ENCODE measurements around the gene FNDC3B. TPM values are rescaled to one million over a fixed set of nuclear protein-coding genes. Genes with fewer than 3 reads are reported as not detected.

Gene FNDC3B
- total and polyA plus RNA-seq, 9 of the 15 experiments (the other 6 are each of a cell fraction or from before 2014, with no cell fraction given) = 7.0 to 35.8 (median 16.2) TPM

DNA sequence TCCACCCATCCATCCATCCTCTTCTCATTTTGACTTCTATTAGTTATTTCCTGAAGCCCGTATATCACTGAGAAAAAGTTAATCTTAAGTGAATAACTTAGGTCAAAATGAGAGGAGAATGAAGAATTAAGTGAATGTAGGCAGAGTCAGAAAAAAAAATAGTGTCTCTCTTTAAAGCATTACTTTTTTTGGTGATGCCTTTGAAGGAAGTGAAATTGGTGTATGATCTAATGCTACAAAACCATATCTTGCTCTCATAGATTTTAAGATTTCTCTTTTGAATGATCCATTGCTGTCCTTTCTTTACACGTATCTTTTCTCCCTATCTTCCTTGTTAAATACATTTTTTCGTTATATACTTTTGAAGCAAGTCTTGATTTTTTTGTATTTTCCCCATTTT, 23.4 kb downstream of the FNDC3B start:
- Histone ChIP-seq H3K4me1 (replicated peaks in 1 of 2; ENCODE audit: control insufficient read depth in 2 of 2, insufficient read depth in 2 of 2, low read length in 2 of 2) (peaks cover 9 to 40% of the 10 kb centered on the region in 2 experiments), H3K4me2 (ENCODE audit: insufficient read depth, low read length) (no peak overlapping the region), H3K4me3 (no peak overlapping the region), H3K27ac (ENCODE audit: extremely low read depth, low read depth, low read length) (no peak overlapping the region), H3K9me1 (ENCODE audit: control insufficient read depth, insufficient read depth, low read length) (no peaks in the 10 kb centered on the region), H3K36me3 (ENCODE audit: control insufficient read depth, insufficient read depth, low read length) (peaks cover 13% of the 10 kb centered on the region; the same call in 2 of the 3 replicates), H3K9ac (ENCODE audit: insufficient read depth in 1 of 2, low read depth in 2 of 2, low read length in 2 of 2) (no peak overlapping the region), H2AFZ (ENCODE audit: low read depth, low read length) (no peak overlapping the region), H4K20me1 (replicated peaks; ENCODE audit: control insufficient read depth, insufficient read depth, low read length) (no peaks in the 10 kb centered on the region; the same call in 1 of the 2 replicates), H3K27me3 (ENCODE audit: control insufficient read depth in 2 of 2, insufficient read depth in 2 of 2, low read length in 2 of 2) (no peaks in the 10 kb centered on the region), H3K79me2 (ENCODE audit: control insufficient read depth, insufficient read depth, low read length) (peaks cover 91% of the 10 kb centered on the region), H3K9me3 (replicated peaks; ENCODE audit: control insufficient read depth, insufficient read depth, low read depth, low read length) (peaks cover 2% of the 10 kb centered on the region; the same call in 1 of the 2 replicates)
- ChIA-PET POLR2A (interaction anchor here (0.7 to 1.5 kb wide), 3 partner anchors 9 to 20 kb away, joined by 3 to 5 read pairs (median 3); no protein-coding TSS in a partner anchor), CTCF (ENCODE audit: low intra/inter-chr PET ratio) (no interaction called here)
- in situ Hi-C loops (cut with MboI) (no loop called here), intact Hi-C loops (cut with micrococcal nuclease) (no loop called here)
- FAIRE-seq = no peak
- TF ChIP-seq POLR2H (tag; IDR thresholded peaks at IDR 0.05; ENCODE audit: low read depth) (peak; percentile 37; the same call in 1 of the 2 replicates), KDM1A (IDR thresholded peaks at IDR 0.05) (no peak)
- no peak for DNase-seq (ENCODE audit: extremely low read depth in 1 of 4, low spot score in 3 of 4)
- no TSS peak for BruUV-seq (replicated peaks)
- ATAC-seq = no peak
- 74% methylated on average over 3 of the region's 3 CpGs for WGBS (ENCODE audit: insufficient coverage, low coverage, missing lambda C conversion rate)

DNA sequence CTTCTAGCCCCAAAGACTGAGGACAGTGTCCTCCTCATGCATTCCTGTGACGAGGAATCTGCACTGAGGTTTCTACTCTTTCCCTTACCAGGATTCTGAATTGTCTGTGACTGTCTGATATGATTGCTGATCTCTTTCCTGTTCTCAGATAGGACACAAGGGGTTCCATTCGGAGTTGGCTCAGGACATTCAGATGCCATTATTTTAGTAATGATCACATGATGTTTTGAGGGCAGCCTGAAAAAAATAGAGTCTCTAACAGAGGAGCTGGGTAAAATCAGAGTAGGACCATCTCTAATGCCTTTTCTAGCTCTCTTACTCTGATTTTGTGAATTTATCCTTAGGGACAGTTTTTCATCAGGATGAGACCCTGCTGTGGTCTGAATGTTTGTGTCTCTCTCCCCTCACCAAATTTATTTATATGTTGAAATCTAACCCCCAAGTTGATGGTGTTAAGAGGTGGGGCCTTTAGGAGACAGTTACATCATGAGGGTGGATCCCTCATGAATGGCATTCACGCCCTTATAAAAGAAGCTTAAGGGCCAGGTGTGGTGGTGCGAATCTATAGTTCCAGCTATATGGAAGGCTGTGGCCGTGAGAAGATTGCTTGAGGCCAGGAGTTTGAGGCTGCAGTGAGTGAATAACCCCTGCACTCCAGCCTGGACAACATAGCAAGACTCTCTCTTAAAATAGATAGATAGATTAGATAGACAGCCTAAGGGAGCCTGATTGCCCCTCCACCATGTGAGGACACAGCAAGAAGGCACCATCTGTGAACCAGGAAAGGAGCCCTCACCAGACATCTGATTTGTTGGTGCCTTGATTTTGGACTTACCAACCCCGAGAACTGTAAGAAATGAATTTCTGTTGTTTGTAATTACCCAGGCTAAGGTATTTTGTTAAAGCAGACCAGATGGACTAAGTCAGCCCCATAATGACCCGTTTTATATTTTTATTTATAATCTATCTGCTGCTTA, 24.4 kb downstream of the FNDC3B start:
- BruUV-seq (replicated peaks) = no TSS peak
- in situ Hi-C loops (cut with MboI) = no loop called here
- Histone ChIP-seq H3K9me3 (replicated peaks; ENCODE audit: control insufficient read depth, insufficient read depth, low read depth, low read length) (peaks cover 2% of the 10 kb centered on the region; the same call in 1 of the 2 replicates), H3K4me1 (replicated peaks in 1 of 2; ENCODE audit: control insufficient read depth in 2 of 2, insufficient read depth in 2 of 2, low read length in 2 of 2) (peaks cover 11 to 45% of the 10 kb centered on the region in 2 experiments), H3K4me3 (no peak overlapping the region), H3K27ac (ENCODE audit: extremely low read depth, low read depth, low read length) (peak overlapping the region; percentile 92; the same call in 1 of the 3 replicates), H2AFZ (ENCODE audit: low read depth, low read length) (no peak overlapping the region), H3K79me2 (ENCODE audit: control insufficient read depth, insufficient read depth, low read length) (peaks cover 91% of the 10 kb centered on the region), H3K4me2 (ENCODE audit: insufficient read depth, low read length) (no peak overlapping the region), H3K9ac (ENCODE audit: insufficient read depth in 1 of 2, low read depth in 2 of 2, low read length in 2 of 2) (no peak overlapping the region), H3K9me1 (ENCODE audit: control insufficient read depth, insufficient read depth, low read length) (no peaks in the 10 kb centered on the region), H4K20me1 (replicated peaks; ENCODE audit: control insufficient read depth, insufficient read depth, low read length) (no peaks in the 10 kb centered on the region; the same call in 1 of the 2 replicates), H3K27me3 (ENCODE audit: control insufficient read depth in 2 of 2, insufficient read depth in 2 of 2, low read length in 2 of 2) (no peaks in the 10 kb centered on the region), H3K36me3 (ENCODE audit: control insufficient read depth, insufficient read depth, low read length) (peaks cover 13% of the 10 kb centered on the region; the same call in 2 of the 3 replicates)
- ChIA-PET CTCF (ENCODE audit: low intra/inter-chr PET ratio) (no interaction called here), POLR2A (interaction anchor here (1.1 to 2.7 kb wide), 3 partner anchors 9 to 21 kb away, joined by 3 to 11 read pairs (median 5); no protein-coding TSS in a partner anchor)
- intact Hi-C loops (cut with micrococcal nuclease) = no loop called here
- WGBS (ENCODE audit: insufficient coverage, low coverage, missing lambda C conversion rate) = 49% methylated on average over 7 of the region's 7 CpGs
- no peak for DNase-seq (ENCODE audit: extremely low read depth in 1 of 4, low spot score in 3 of 4)
- FAIRE-seq = no peak
- no peak for ATAC-seq
- TF ChIP-seq ZNF121 (CRISPR knock-in tag; conservative IDR thresholded peaks at IDR 0.05) = peak; percentile 94
- TF ChIP-seq CBX1 (IDR thresholded peaks at IDR 0.05; ENCODE audit: low read depth) = no peak
- TF ChIP-seq KDM1A (IDR thresholded peaks at IDR 0.05) = peak in 1 of 2 experiments; percentile 47; a peak in 2 of 4 replicates
- no peak; the same call in 1 of the 2 replicates for TF ChIP-seq TAL1 (IDR thresholded peaks at IDR 0.05)
- TF ChIP-seq NR2C2 (CRISPR knock-in tag; IDR thresholded peaks at IDR 0.05) = no peak
- TF ChIP-seq NR2C2 (tag; IDR thresholded peaks at IDR 0.05) = no peak
- peak; percentile 20; the same call in 1 of the 2 replicates for TF ChIP-seq ADNP (tag; IDR thresholded peaks at IDR 0.05)
- 0 out of 2 replicates have a peak, but pooled peaks have one; percentile 19 for TF ChIP-seq SMARCA4 (IDR thresholded peaks at IDR 0.05)
- TF ChIP-seq ARID1B (IDR thresholded peaks at IDR 0.05) = peak; percentile 44; the same call in 1 of the 2 replicates
- peak in 1 of 2 experiments; percentile 61; a peak in 1 of 3 replicates for TF ChIP-seq CBX3 (IDR thresholded peaks at IDR 0.05; ENCODE audit: borderline replicate concordance in 1 of 2, low read length in 2 of 2)
- TF ChIP-seq HDAC1 (IDR thresholded peaks at IDR 0.05) = peak in 1 of 2 experiments; percentile 34; a peak in 1 of 4 replicates
- peak; percentile 54 for TF ChIP-seq RBM25 (IDR thresholded peaks at IDR 0.05; ENCODE audit: low read depth, low read length, severe bottlenecking)
